HEK293 (cell line): ENCODE results near the gene PRKG1.

Experiments used
- EGR2 ChIP-seq: fragments of 450-650 bp; formaldehyde crosslinking; IDR thresholded peaks from 2 replicates; pipeline ENCODE4 v1.5.1; 2016; ENCODE audit warnings: low read depth, missing biosample characterization, missing genetic modification characterization
- TCF7L2 ChIP-seq: IDR thresholded peaks from 2 replicates; pipeline ENCODE4 v1.6.1; 2011; ENCODE audit warnings: low read depth, mild to moderate bottlenecking, inconsistent platforms, low read length, moderate library complexity, borderline replicate concordance
- ZBTB17 ChIP-seq: fragments of 450-650 bp; formaldehyde crosslinking; IDR thresholded peaks from 2 replicates; pipeline ENCODE4 v1.5.1; 2016; ENCODE audit warnings: missing biosample characterization, missing genetic modification characterization
- ZBTB21 ChIP-seq: fragments of 450-650 bp; formaldehyde crosslinking; IDR thresholded peaks from 2 replicates; pipeline ENCODE4 v1.5.1; 2017; ENCODE audit warnings: missing biosample characterization, missing genetic modification characterization
- ZFP3 ChIP-seq: fragments of 450-650 bp; formaldehyde crosslinking; IDR thresholded peaks from 2 replicates; pipeline ENCODE4 v1.5.1; 2016; ENCODE audit warnings: low read depth, missing biosample characterization, missing genetic modification characterization
- ZNF133 ChIP-seq: fragments of 450-650 bp; formaldehyde crosslinking; IDR thresholded peaks from 2 replicates; pipeline ENCODE4 v1.5.1; 2016; ENCODE audit warnings: missing biosample characterization, missing genetic modification characterization
- ZNF19 ChIP-seq: fragments of 450-650 bp; formaldehyde crosslinking; IDR thresholded peaks from 2 replicates; pipeline ENCODE4; 2016; ENCODE audit warnings: missing biosample characterization, missing genetic modification characterization, low read depth
- ZNF394 ChIP-seq: fragments of 450-650 bp; formaldehyde crosslinking; IDR thresholded peaks from 2 replicates; pipeline ENCODE4 v1.5.1; 2016; ENCODE audit warnings: missing biosample characterization, missing genetic modification characterization, mild to moderate bottlenecking, moderate library complexity, borderline replicate concordance
- ZNF558 ChIP-seq: fragments of 450-650 bp; formaldehyde crosslinking; IDR thresholded peaks from 2 replicates; pipeline ENCODE4 v1.5.1; 2016; ENCODE audit warnings: missing biosample characterization, missing genetic modification characterization
- ZNF670 ChIP-seq: fragments of 450-650 bp; formaldehyde crosslinking; IDR thresholded peaks from 2 replicates; pipeline ENCODE4 v1.5.1; 2016; ENCODE audit warnings: missing biosample characterization, missing genetic modification characterization, low read depth
- TF ChIP-seq, protein P1 (sequence below): fragments of 450-650 bp; formaldehyde crosslinking; IDR thresholded peaks from 2 replicates; pipeline ENCODE4 v1.5.1; 2016; ENCODE audit warnings: missing biosample characterization, missing genetic modification characterization
- TF ChIP-seq, protein P2 (sequence below): fragments of 450-650 bp; formaldehyde crosslinking; conservative IDR thresholded peaks from 2 replicates; pipeline ENCODE4 v1.5.1; 2016; ENCODE audit warnings: low read depth, missing biosample characterization, missing genetic modification characterization
- TF ChIP-seq, protein P3 (sequence below): fragments of 450-650 bp; formaldehyde crosslinking; IDR thresholded peaks from 2 replicates; pipeline ENCODE4 v1.5.1; 2017; ENCODE audit warnings: missing biosample characterization, missing genetic modification characterization

DNA sequence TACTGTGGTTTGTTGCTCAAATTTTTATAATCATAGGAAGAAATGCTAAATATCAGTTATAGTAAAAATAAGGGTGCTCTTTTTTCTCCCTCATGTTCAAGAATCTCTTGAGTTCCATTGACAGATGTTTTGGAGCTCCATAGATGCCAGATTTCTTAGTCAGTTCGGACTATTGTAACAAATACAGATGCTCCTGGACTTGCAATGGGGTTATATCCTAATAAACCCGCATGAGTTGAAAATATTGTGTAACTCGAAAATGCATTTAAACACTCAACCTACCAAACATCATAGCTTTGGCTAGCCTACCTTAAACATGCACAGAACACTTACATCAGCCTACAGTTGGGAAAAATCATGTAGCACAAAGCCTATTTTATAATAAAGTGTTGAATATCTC lies 725.8 kb downstream of the PRKG1 start:
- no peak for TF ChIP-seq ZNF394
- TF ChIP-seq, protein P1, sequence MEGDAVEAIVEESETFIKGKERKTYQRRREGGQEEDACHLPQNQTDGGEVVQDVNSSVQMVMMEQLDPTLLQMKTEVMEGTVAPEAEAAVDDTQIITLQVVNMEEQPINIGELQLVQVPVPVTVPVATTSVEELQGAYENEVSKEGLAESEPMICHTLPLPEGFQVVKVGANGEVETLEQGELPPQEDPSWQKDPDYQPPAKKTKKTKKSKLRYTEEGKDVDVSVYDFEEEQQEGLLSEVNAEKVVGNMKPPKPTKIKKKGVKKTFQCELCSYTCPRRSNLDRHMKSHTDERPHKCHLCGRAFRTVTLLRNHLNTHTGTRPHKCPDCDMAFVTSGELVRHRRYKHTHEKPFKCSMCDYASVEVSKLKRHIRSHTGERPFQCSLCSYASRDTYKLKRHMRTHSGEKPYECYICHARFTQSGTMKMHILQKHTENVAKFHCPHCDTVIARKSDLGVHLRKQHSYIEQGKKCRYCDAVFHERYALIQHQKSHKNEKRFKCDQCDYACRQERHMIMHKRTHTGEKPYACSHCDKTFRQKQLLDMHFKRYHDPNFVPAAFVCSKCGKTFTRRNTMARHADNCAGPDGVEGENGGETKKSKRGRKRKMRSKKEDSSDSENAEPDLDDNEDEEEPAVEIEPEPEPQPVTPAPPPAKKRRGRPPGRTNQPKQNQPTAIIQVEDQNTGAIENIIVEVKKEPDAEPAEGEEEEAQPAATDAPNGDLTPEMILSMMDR = no peak
- no peak for TF ChIP-seq ZNF558 (tag by site-specific recombination)
- TF ChIP-seq ZFP3 = no peak
- no peak for TF ChIP-seq ZNF670 (tag by site-specific recombination)
- TF ChIP-seq TCF7L2 = no peak
- no peak for TF ChIP-seq EGR2 (tag by site-specific recombination)
- no peak for TF ChIP-seq ZNF133
- no peak for TF ChIP-seq ZNF19 (tag by site-specific recombination)
- TF ChIP-seq ZBTB17 (tag by site-specific recombination) = no peak
- TF ChIP-seq, protein P2, sequence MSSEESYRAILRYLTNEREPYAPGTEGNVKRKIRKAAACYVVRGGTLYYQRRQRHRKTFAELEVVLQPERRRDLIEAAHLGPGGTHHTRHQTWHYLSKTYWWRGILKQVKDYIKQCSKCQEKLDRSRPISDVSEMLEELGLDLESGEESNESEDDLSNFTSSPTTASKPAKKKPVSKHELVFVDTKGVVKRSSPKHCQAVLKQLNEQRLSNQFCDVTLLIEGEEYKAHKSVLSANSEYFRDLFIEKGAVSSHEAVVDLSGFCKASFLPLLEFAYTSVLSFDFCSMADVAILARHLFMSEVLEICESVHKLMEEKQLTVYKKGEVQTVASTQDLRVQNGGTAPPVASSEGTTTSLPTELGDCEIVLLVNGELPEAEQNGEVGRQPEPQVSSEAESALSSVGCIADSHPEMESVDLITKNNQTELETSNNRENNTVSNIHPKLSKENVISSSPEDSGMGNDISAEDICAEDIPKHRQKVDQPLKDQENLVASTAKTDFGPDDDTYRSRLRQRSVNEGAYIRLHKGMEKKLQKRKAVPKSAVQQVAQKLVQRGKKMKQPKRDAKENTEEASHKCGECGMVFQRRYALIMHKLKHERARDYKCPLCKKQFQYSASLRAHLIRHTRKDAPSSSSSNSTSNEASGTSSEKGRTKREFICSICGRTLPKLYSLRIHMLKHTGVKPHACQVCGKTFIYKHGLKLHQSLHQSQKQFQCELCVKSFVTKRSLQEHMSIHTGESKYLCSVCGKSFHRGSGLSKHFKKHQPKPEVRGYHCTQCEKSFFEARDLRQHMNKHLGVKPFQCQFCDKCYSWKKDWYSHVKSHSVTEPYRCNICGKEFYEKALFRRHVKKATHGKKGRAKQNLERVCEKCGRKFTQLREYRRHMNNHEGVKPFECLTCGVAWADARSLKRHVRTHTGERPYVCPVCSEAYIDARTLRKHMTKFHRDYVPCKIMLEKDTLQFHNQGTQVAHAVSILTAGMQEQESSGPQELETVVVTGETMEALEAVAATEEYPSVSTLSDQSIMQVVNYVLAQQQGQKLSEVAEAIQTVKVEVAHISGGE (tag by site-specific recombination) = no peak
- TF ChIP-seq ZBTB21 (tag by site-specific recombination) = no peak
- TF ChIP-seq, protein P3, sequence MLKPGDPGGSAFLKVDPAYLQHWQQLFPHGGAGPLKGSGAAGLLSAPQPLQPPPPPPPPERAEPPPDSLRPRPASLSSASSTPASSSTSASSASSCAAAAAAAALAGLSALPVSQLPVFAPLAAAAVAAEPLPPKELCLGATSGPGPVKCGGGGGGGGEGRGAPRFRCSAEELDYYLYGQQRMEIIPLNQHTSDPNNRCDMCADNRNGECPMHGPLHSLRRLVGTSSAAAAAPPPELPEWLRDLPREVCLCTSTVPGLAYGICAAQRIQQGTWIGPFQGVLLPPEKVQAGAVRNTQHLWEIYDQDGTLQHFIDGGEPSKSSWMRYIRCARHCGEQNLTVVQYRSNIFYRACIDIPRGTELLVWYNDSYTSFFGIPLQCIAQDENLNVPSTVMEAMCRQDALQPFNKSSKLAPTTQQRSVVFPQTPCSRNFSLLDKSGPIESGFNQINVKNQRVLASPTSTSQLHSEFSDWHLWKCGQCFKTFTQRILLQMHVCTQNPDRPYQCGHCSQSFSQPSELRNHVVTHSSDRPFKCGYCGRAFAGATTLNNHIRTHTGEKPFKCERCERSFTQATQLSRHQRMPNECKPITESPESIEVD (tag by site-specific recombination) = no peak
